T-helper 2 cell treated with Interferon-gamma antibody and Interleukin-4, amounts not matched to agents 5 μg/mL and 100 μg/mL, for 36 hours (primary cell): Measurements from ENCODE around the gene CACNA1C.

Experiments used
- DNase-seq: peaks from one replicate; pipeline ENCODE4 v3.0.0; 2021; ENCODE audit warnings: low spot score
- H3K27ac Mint-ChIP-seq: one replicate; pipeline ENCODE4 v1.8.0; 2021; ENCODE audit warnings: mild to moderate bottlenecking, mixed read lengths
- H3K27me3 Mint-ChIP-seq: one replicate; pipeline ENCODE4 v1.8.0; 2021; ENCODE audit warnings: low read depth, mixed read lengths
- H3K36me3 Mint-ChIP-seq: one replicate; pipeline ENCODE4 v1.8.0; 2021; ENCODE audit warnings: low read depth, mixed read lengths
- H3K4me1 Mint-ChIP-seq: one replicate; pipeline ENCODE4 v1.8.0; 2021; ENCODE audit warnings: low read depth, mixed read lengths
- H3K4me3 Mint-ChIP-seq: one replicate; pipeline ENCODE4 v1.8.0; 2022; ENCODE audit warnings: mild to moderate bottlenecking, moderate library complexity, mixed read lengths
- H3K9me3 Mint-ChIP-seq: one replicate; pipeline ENCODE4 v1.8.0; 2021; ENCODE audit warnings: mixed read lengths

CACNA1C gene

GRCh38 chr12:2353281-2353680 is 300.5 kb downstream of the CACNA1C start:
- DNase-seq, result no peak
- no peak overlapping the region for H3K4me3 Mint-ChIP-seq
- H3K36me3 Mint-ChIP-seq, result no peaks in the 10 kb centered on the region
- H3K4me1 Mint-ChIP-seq, result peaks cover 12% of the 10 kb centered on the region
- H3K9me3 Mint-ChIP-seq, result no peaks in the 10 kb centered on the region
- H3K27me3 Mint-ChIP-seq, result peaks cover 24% of the 10 kb centered on the region
- H3K27ac Mint-ChIP-seq, result no peak overlapping the region

- H3K27me3 Mint-ChIP-seq, result peaks cover 24% of the 10 kb centered on the region
- H3K36me3 Mint-ChIP-seq, result no peaks in the 10 kb centered on the region
- H3K4me3 Mint-ChIP-seq, result no peak overlapping the region
- no peaks in the 10 kb centered on the region for H3K9me3 Mint-ChIP-seq
- peaks cover 14% of the 10 kb centered on the region for H3K4me1 Mint-ChIP-seq
- no peak for DNase-seq
- no peak overlapping the region for H3K27ac Mint-ChIP-seq
Observed at GRCh38 chr12:2353691-2354090, 300.9 kb downstream of the CACNA1C start.

GRCh38 chr12:2354151-2354991 is 301.6 kb downstream of the CACNA1C start:
- Mint-ChIP-seq H3K27ac (no peak overlapping the region), H3K27me3 (peaks cover 25% of the 10 kb centered on the region), H3K4me3 (no peak overlapping the region), H3K9me3 (no peaks in the 10 kb centered on the region), H3K36me3 (no peaks in the 10 kb centered on the region), H3K4me1 (peaks cover 19% of the 10 kb centered on the region)
- DNase-seq, result no peak

- Mint-ChIP-seq H3K27me3 (peaks cover 28% of the 10 kb centered on the region), H3K4me1 (peaks cover 22% of the 10 kb centered on the region), H3K27ac (no peak overlapping the region), H3K9me3 (no peaks in the 10 kb centered on the region), H3K36me3 (no peaks in the 10 kb centered on the region), H3K4me3 (no peak overlapping the region)
- DNase-seq, result no peak
Observed at GRCh38 chr12:2355198-2355597, 302.4 kb downstream of the CACNA1C start.

- Mint-ChIP-seq H3K9me3 (no peaks in the 10 kb centered on the region), H3K4me1 (peaks cover 22% of the 10 kb centered on the region), H3K36me3 (no peaks in the 10 kb centered on the region), H3K27me3 (peaks cover 28% of the 10 kb centered on the region), H3K27ac (no peak overlapping the region), H3K4me3 (no peak overlapping the region)
- no peak for DNase-seq
Observed at GRCh38 chr12:2355604-2356003, 302.8 kb downstream of the CACNA1C start.

- Mint-ChIP-seq H3K4me1 (peaks cover 22% of the 10 kb centered on the region), H3K4me3 (no peak overlapping the region), H3K36me3 (no peaks in the 10 kb centered on the region), H3K27ac (no peak overlapping the region), H3K27me3 (peaks cover 27% of the 10 kb centered on the region), H3K9me3 (no peaks in the 10 kb centered on the region)
- DNase-seq, result no peak
Observed at GRCh38 chr12:2356601-2357125, 303.9 kb downstream of the CACNA1C start.

- DNase-seq, result no peak
- Mint-ChIP-seq H3K27ac (no peak overlapping the region), H3K9me3 (no peaks in the 10 kb centered on the region), H3K27me3 (peaks cover 7% of the 10 kb centered on the region), H3K4me3 (peak overlapping the region; percentile 6), H3K36me3 (no peaks in the 10 kb centered on the region), H3K4me1 (peaks cover 29% of the 10 kb centered on the region)
Observed at GRCh38 chr12:2358986-2359658, 306.3 kb downstream of the CACNA1C start.

GRCh38 chr12:2359725-2360629 is 307.2 kb downstream of the CACNA1C start:
- Mint-ChIP-seq H3K4me3 (no peak overlapping the region), H3K9me3 (no peaks in the 10 kb centered on the region), H3K4me1 (peaks cover 35% of the 10 kb centered on the region), H3K36me3 (no peaks in the 10 kb centered on the region), H3K27ac (no peak overlapping the region), H3K27me3 (peaks cover 13% of the 10 kb centered on the region)
- no peak for DNase-seq

GRCh38 chr12:2360630-2361170 is 307.9 kb downstream of the CACNA1C start:
- Mint-ChIP-seq H3K27ac (no peak overlapping the region), H3K9me3 (no peaks in the 10 kb centered on the region), H3K27me3 (peaks cover 18% of the 10 kb centered on the region), H3K4me3 (no peak overlapping the region), H3K4me1 (peaks cover 34% of the 10 kb centered on the region), H3K36me3 (no peaks in the 10 kb centered on the region)
- no peak for DNase-seq

GRCh38 chr12:2363836-2364609 is 311.2 kb downstream of the CACNA1C start:
- DNase-seq, result no peak
- Mint-ChIP-seq H3K4me1 (peaks cover 22% of the 10 kb centered on the region), H3K4me3 (peak overlapping the region; percentile 44), H3K36me3 (no peaks in the 10 kb centered on the region), H3K9me3 (no peaks in the 10 kb centered on the region), H3K27me3 (peaks cover 30% of the 10 kb centered on the region), H3K27ac (peak overlapping the region; percentile 32)

GRCh38 chr12:2364631-2365051 is 311.9 kb downstream of the CACNA1C start:
- peak overlapping the region; percentile 28 for H3K4me3 Mint-ChIP-seq
- H3K36me3 Mint-ChIP-seq, result no peaks in the 10 kb centered on the region
- no peak overlapping the region for H3K27ac Mint-ChIP-seq
- H3K4me1 Mint-ChIP-seq, result peaks cover 17% of the 10 kb centered on the region
- DNase-seq, result no peak
- H3K27me3 Mint-ChIP-seq, result peaks cover 29% of the 10 kb centered on the region
- H3K9me3 Mint-ChIP-seq, result no peaks in the 10 kb centered on the region

GRCh38 chr12:2366711-2367110 is 313.9 kb downstream of the CACNA1C start:
- H3K4me3 Mint-ChIP-seq, result no peak overlapping the region
- H3K27ac Mint-ChIP-seq, result no peak overlapping the region
- H3K4me1 Mint-ChIP-seq, result peaks cover 17% of the 10 kb centered on the region
- H3K9me3 Mint-ChIP-seq, result no peaks in the 10 kb centered on the region
- DNase-seq, result no peak
- H3K36me3 Mint-ChIP-seq, result no peaks in the 10 kb centered on the region
- H3K27me3 Mint-ChIP-seq, result peaks cover 36% of the 10 kb centered on the region

GRCh38 chr12:2372178-2372577 is 319.4 kb downstream of the CACNA1C start:
- no peak for DNase-seq
- Mint-ChIP-seq H3K36me3 (no peaks in the 10 kb centered on the region), H3K27ac (no peak overlapping the region), H3K27me3 (peaks cover 23% of the 10 kb centered on the region), H3K4me1 (no peaks in the 10 kb centered on the region), H3K4me3 (no peak overlapping the region), H3K9me3 (no peaks in the 10 kb centered on the region)
